WTC11 (cell line): ENCODE data around the gene NR3C1. TPM values are rescaled to one million over a fixed set of nuclear protein-coding genes. Genes with fewer than 3 reads are reported as not detected.

ENCODE experiments used
- ATAC-seq: fragments of 200-7000 bp; cut with Tn5 transposase; 2 replicates; pipeline ENCODE4 v1.10.0; 2021; ENCODE audit warnings: mild to moderate bottlenecking, moderate library complexity
- CTCF ChIA-PET: fragments of 300-600 bp; sonication (Branson Sonifier 250); formaldehyde crosslinking; loops from one replicate; lab custom pipeline; 2021; ENCODE audit warnings: antibody characterized with exemption; lab: Charles Lee
- POLR2A ChIA-PET: fragments of 350-600 bp; sonication (Branson Sonifier 250); formaldehyde crosslinking; loops from one replicate; lab custom pipeline; 2021; ENCODE audit warnings: antibody characterized with exemption; lab: Charles Lee
- DNase-seq: peaks from one replicate; pipeline ENCODE4 v3.0.0; 2021; ENCODE audit warnings: low spot score
- H3K27ac Mint-ChIP-seq: 2 replicates; pipeline ENCODE4 v1.8.0; 2021; ENCODE audit warnings: mixed read lengths
- H3K27me3 Mint-ChIP-seq: 2 replicates; pipeline ENCODE4 v1.8.0; 2021; ENCODE audit warnings: low read depth, mild to moderate bottlenecking, moderate library complexity, mixed read lengths
- H3K36me3 Mint-ChIP-seq: 2 replicates; pipeline ENCODE4 v1.8.0; 2021; ENCODE audit warnings: mixed read lengths
- H3K4me1 Mint-ChIP-seq: 2 replicates; pipeline ENCODE4 v1.8.0; 2022; ENCODE audit warnings: mixed read lengths
- H3K4me3 Mint-ChIP-seq: 2 replicates; pipeline ENCODE4 v1.8.0; 2021; ENCODE audit warnings: mild to moderate bottlenecking, moderate library complexity, mixed read lengths
- H3K9me3 Mint-ChIP-seq: 2 replicates; pipeline ENCODE4 v1.8.0; 2021; ENCODE audit warnings: mixed read lengths
- KAT7 ChIP-seq: sonication (generic); formaldehyde crosslinking; IDR thresholded peaks from 2 replicates; pipeline ENCODE4 v1.8.1; 2023; ENCODE audit warnings: missing genetic modification reagents, mild to moderate bottlenecking, borderline replicate concordance
- NFATC4 ChIP-seq: fragments of 250-450 bp; sonication (Bioruptor Pico); IDR thresholded peaks from 2 replicates; pipeline ENCODE4 v1.9.0; 2021; ENCODE audit warnings: mild to moderate bottlenecking
- ZMAT4 ChIP-seq: fragments of 250-450 bp; sonication (Bioruptor Pico); IDR thresholded peaks from 2 replicates; pipeline ENCODE4 v1.9.0; 2021; ENCODE audit warnings: mild to moderate bottlenecking
- total RNA-seq: library from RNA; stranded (reverse); gene quantifications from 3 replicates; pipeline ENCODE4 v1.2.3, GENCODE V29; 2021

NR3C1 gene
- total RNA-seq, 1 experiment from 2014 or later, result 15.0 TPM

GRCh38 chr5:143228597-143229293, 174.7 kb downstream of the NR3C1 start:
- peaks cover 10% of the 10 kb centered on the region for H3K4me1 Mint-ChIP-seq
- no peaks in the 10 kb centered on the region for H3K36me3 Mint-ChIP-seq
- H3K27ac Mint-ChIP-seq, result no peak overlapping the region
- no peak for DNase-seq
- no peaks in the 10 kb centered on the region for H3K9me3 Mint-ChIP-seq
- CTCF ChIA-PET, result interaction anchor here (2.0 kb wide), 1 partner anchor 19 kb away, joined by 5 read pairs; no protein-coding TSS in a partner anchor
- TF ChIP-seq ZMAT4 (CRISPR knock-in tag), result no peak
- no peak for TF ChIP-seq KAT7 (CRISPR knock-in tag)
- no peak for TF ChIP-seq NFATC4 (CRISPR knock-in tag)
- no peak overlapping the region for H3K4me3 Mint-ChIP-seq
- no peak for ATAC-seq
- POLR2A ChIA-PET, result no interaction called here
- no peaks in the 10 kb centered on the region for H3K27me3 Mint-ChIP-seq
